Right cardiac atrium (tissue), 5 donors: ENCODE results near the gene NOP56. TPM values are rescaled to one million over a fixed set of nuclear protein-coding genes. Genes with fewer than 3 reads are reported as not detected.
A peak's percentile ranks its signal among the peaks of the same experiment; 100 is the strongest.

Source experiments
- ATAC-seq, 2 donors: fragments of 200-7000 bp; cut with Tn5 transposase; one replicate each; pipeline versions ENCODE4 v1.8.0 to v1.9.1; 2020; ENCODE audit warnings: moderate library complexity in 2 of 2, mild to moderate bottlenecking in 1 of 2
- DNase-seq, 3 donors: peaks; one replicate each; pipeline ENCODE4 v3.0.0-alpha.2; 2020
- H3K27ac ChIP-seq: one replicate; pipeline ENCODE4 v1.5.1; 2013; ENCODE audit warnings: mild to moderate bottlenecking, low read length, control low read depth, moderate library complexity
- H3K27me3 ChIP-seq: one replicate; pipeline ENCODE4 v1.6.1; 2013; ENCODE audit not compliant: control insufficient read depth, insufficient read depth
- H3K4me1 ChIP-seq: one replicate; pipeline ENCODE4 v1.6.1; 2013; ENCODE audit warnings: low read length; ENCODE audit not compliant: control insufficient read depth, insufficient read depth
- H3K4me3 ChIP-seq: one replicate; pipeline ENCODE4 v1.5.1; 2013; ENCODE audit warnings: low read length, control low read depth
- H3K9me3 ChIP-seq: one replicate; pipeline ENCODE4 v1.6.1; 2013; ENCODE audit warnings: low read length; ENCODE audit not compliant: control insufficient read depth
- WGBS: extraction: QIAGEN DNeasy Blood & Tissue Kit; methylation state at CpG from one replicate; pipeline ENCODE4 v1.1.7; 2013; 5-methylcytosine and 5-hydroxymethylcytosine counted together
- intact Hi-C, 4 donors: fragments of 100-400 bp; cut with DNase I; formaldehyde crosslinking; loops; one replicate each; pipeline versions ENCODE4 v1.11.0 to v1.14.0; 2022 to 2023
- polyA plus RNA-seq: library from polyadenylated mRNA; stranded (reverse); fragments of 200-250 nt; gene quantifications from one replicate; pipeline ENCODE4 v1.2.3, GENCODE V29; 2013
- total RNA-seq, 4 donors: library from RNA; stranded (reverse); fragmentation: NEBNext Ultra II Directional; extraction: Animal tissue kit (Norgen Biotek cat#: 25700); gene quantifications; one replicate each; pipeline ENCODE4 v1.2.1, GENCODE V29; 2021
- donor health status: healthy with polysubstance abuse.
- donor health status: DM: no; HTN: yes; CAD: no.
- donor health status: DM: no; HTN: no; CAD: no.
- donor health status: DM: no; HTN: yes; CAD: no; lungs with severe emphysema.
- donor health status: DM: yes; HTN: yes; CAD: no.

The NOP56 gene
- total and polyA plus RNA-seq, 5 donors, result 40.9 to 69.2 (median 60.2) TPM

DNA sequence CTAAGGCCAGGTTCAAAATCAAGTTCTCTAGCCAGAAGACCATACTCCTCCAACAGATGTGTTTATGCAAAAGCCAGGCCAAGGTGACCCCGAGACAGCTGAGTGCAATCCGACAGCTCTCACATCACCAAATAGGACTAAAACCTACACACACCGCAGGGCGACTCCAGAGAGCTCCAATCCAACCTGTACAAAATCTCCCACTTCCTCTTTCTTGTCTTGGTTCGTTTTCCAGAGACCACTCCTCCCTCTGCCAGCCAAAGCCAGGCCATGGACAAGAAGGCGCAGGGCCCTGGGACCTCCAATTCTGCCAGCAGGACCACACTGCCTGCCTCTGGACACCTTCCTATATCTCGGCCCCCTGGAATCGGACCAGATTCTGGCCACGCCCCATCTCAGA lies 11.5 kb upstream of the NOP56 start:
- 87% methylated on average over 9 of the region's 9 CpGs for WGBS
- no peak for ATAC-seq
- intact Hi-C loops, result loop anchor here in 3 of 4 donors (5.0 to 10.0 kb wide), 3 partner anchors 106 to 116 kb away; partner anchors contain the start of gene TMC2 (in 1 of the 3)

DNA sequence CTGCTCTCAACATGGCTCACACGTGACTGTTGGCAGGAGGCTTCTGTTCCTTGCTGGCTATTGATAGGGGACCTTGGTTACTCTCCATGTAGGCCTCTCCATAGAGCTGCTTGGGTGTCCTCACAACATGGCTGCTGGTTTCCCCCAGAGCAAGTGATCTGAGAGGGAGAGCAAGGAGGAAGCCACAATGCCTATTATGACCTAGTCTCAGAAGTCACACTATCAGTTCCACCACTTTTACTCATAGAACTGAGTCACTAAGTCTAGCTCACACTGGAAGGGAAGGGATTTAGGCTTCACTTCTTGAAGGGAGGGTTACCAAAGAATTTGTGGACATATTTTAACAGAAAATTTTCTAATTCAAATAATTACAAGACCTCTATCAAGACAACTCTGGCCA lies 8.7 kb upstream of the NOP56 start:
- Histone ChIP-seq H3K27me3 (no peaks in the 10 kb centered on the region), H3K4me3 (no peak overlapping the region), H3K9me3 (no peaks in the 10 kb centered on the region), H3K4me1 (no peaks in the 10 kb centered on the region), H3K27ac (no peak overlapping the region)
- ATAC-seq (no peak), DNase-seq (no peak)
- WGBS, result 91% methylated on average over 1 of the region's 1 CpG
- intact Hi-C loops, result loop anchor here in 3 of 4 donors (5.0 to 10.0 kb wide), 3 partner anchors 109 to 119 kb away; partner anchors contain the start of gene TMC2 (in 1 of the 3)

More for the DNA sequence above, 11.5 kb upstream of the NOP56 start:
- Histone ChIP-seq H3K4me1 (no peaks in the 10 kb centered on the region), H3K9me3 (no peaks in the 10 kb centered on the region), H3K4me3 (no peak overlapping the region), H3K27me3 (no peaks in the 10 kb centered on the region), H3K27ac (no peak overlapping the region)
- DNase-seq, result no peak

DNA sequence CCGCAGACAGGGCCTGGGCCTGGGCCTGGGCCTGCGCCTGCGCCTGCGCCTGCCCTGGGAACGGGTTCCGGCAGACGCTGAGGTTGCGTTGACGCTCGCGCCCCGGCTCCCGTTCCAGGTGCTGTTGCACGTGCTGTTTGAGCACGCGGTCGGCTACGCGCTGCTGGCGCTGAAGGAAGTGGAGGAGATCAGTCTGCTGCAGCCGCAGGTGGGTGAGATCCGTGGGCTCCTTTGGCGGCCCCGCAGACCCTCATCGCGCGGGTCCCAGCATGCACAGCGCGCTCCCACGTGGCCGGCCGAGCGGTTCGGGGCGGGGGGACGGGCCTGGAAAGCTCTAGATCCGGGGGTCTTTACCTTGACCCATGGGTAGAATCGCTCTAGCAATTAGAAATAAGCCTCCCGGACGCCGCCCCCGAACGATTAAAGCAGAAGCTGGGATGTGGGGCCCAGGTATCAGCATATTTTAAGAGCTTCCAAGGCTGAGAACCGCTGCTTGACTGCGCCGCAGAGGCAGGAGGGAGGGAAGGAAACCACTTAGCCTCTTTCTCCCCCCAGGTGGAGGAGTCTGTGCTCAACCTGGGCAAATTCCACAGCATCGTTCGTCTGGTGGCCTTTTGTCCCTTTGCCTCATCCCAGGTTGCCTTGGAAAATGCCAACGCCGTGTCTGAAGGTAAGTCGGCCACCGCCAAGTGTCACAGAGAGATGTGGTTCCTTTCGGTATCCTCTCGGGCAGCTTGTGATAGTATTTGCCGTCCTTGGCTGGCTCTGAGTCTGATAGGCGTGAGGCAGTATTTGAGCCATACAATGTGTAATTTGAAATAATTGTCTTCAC lies 508 bp downstream of the NOP56 start:
- under 1% methylated on average over 56 of the region's 56 CpGs for WGBS
- Histone ChIP-seq H3K27me3 (no peaks in the 10 kb centered on the region), H3K27ac (peak overlapping the region; percentile 13), H3K4me1 (peaks cover 3% of the 10 kb centered on the region), H3K9me3 (no peaks in the 10 kb centered on the region), H3K4me3 (peak overlapping the region; percentile 57)
- intact Hi-C loops, result no loop called here
- DNase-seq (peak; percentile 52 to 81 (median 79)), ATAC-seq (peak; percentile 75 to 77)

DNA sequence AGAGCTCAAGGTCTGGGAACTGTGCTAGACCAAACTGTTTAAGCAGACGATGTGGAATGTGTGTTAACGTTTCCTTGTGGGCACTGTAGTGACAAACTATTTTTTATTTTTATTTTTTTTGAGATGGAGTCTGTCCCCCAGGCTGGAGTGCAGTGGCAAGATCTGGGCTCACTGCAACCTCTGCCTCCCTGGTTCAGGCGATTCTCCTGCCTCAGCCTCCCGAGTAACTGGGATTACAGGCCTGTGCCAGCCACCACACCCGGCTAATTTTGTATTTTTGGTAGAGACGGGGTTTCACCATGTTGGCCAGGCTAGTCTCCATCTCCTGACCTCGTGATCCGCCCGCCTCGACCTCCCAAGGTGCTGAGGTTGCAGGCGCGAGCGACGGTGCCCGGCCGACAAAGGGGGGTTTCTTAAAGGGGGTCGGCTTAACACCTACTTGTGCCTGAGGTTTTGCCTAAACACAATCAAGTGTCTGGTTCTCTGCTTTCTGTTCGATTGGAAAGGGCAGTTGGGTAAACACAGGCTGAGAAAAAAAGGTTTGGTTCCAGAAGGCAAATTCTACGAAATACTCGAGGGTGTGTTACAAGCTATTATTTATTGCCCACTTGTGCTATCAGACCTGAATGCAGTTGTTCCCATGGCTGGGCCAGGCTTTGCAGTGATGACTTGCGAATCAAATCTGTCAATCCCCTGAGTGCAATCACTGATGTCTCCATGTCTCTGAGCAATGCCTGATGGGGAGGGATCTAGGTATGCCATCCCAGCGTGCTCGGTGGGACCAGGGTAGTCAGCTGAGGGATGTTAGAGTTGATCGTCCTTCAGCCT lies 1.3 kb downstream of the NOP56 start:
- Histone ChIP-seq H3K4me1 (peaks cover 3% of the 10 kb centered on the region), H3K9me3 (no peaks in the 10 kb centered on the region), H3K27ac (no peak overlapping the region), H3K4me3 (peak overlapping the region; percentile 57), H3K27me3 (no peaks in the 10 kb centered on the region)
- intact Hi-C loops, result no loop called here
- DNase-seq, result no peak
- 37% methylated on average over 24 of the region's 24 CpGs for WGBS
- no peak for ATAC-seq

DNA sequence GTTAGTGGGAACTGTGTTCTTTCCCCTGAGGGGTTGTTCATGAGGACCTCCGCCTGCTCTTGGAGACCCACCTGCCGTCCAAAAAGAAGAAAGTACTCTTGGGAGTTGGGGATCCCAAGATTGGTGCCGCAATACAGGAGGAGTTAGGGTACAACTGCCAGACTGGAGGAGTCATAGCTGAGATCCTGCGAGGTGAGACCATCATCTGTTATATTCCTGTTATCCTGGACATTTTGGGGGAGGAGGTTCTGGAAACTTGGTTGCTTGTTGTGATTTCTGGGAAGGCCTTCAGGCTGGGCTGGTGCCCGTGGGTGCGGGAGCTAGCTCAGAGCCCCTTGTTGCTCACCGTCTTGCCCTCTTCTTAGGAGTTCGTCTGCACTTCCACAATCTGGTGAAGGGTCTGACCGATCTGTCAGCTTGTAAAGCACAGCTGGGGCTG lies 2.0 kb downstream of the NOP56 start:
- Histone ChIP-seq H3K27ac (no peak overlapping the region), H3K4me3 (no peak overlapping the region)
- WGBS, result 82% methylated on average over 9 of the region's 9 CpGs

DNA sequence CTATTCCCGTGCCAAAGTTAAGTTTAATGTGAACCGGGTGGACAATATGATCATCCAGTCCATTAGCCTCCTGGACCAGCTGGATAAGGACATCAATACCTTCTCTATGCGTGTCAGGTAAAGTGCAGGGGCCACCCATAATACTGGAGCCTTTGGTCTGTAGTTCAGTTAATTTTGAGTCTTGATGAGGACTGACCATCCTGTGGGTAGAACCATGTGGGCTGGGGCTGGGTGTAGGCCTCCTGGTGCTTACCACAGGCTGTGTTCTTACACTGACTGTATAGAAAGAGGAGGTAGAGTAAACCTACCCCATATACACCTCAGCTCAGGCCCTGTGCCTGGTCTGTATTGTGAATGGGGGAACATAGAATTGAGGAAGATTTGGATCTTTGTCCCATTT lies 2.4 kb downstream of the NOP56 start:
- Histone ChIP-seq H3K27ac (no peak overlapping the region), H3K27me3 (no peaks in the 10 kb centered on the region), H3K4me1 (peaks cover 3% of the 10 kb centered on the region), H3K4me3 (no peak overlapping the region), H3K9me3 (no peaks in the 10 kb centered on the region)
- intact Hi-C loops, result no loop called here
- ATAC-seq (no peak), DNase-seq (no peak)
- WGBS, result 86% methylated on average over 3 of the region's 3 CpGs

More for the DNA sequence above, 2.0 kb downstream of the NOP56 start:
- intact Hi-C loops, result no loop called here
- H3K27me3 ChIP-seq, result no peaks in the 10 kb centered on the region
- ATAC-seq, result no peak
- H3K4me1 ChIP-seq, result peaks cover 3% of the 10 kb centered on the region
- H3K9me3 ChIP-seq, result no peaks in the 10 kb centered on the region
- DNase-seq, result no peak

DNA sequence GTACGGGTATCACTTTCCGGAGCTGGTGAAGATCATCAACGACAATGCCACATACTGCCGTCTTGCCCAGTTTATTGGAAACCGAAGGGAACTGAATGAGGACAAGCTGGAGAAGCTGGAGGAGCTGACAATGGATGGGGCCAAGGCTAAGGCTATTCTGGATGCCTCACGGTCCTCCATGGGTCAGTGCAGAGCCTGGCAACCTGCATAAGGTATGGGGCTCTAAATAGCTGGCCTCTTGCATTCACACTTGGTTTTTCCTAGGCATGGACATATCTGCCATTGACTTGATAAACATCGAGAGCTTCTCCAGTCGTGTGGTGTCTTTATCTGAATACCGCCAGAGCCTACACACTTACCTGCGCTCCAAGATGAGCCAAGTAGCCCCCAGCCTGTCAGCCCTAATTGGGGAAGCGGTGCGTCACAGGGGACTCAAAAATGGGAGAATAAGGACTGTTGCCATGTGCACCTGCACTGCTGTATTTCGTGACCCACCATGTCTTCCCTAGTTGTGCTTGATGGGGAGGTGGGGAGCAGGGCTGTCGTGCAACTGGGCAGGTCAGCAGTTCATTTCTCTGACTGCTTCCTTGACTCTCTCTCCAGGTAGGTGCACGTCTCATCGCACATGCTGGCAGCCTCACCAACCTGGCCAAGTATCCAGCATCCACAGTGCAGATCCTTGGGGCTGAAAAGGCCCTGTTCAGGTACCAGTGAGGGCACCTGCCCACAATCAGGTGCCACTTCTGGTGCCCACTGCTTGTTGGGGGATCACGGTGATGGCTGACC lies 3.1 kb downstream of the NOP56 start:
- Histone ChIP-seq H3K27me3 (no peaks in the 10 kb centered on the region), H3K4me3 (no peak overlapping the region), H3K9me3 (no peaks in the 10 kb centered on the region), H3K4me1 (peaks cover 3% of the 10 kb centered on the region), H3K27ac (no peak overlapping the region)
- ATAC-seq (no peak), DNase-seq (no peak)
- intact Hi-C loops, result no loop called here
- 91% methylated on average over 17 of the region's 17 CpGs for WGBS

DNA sequence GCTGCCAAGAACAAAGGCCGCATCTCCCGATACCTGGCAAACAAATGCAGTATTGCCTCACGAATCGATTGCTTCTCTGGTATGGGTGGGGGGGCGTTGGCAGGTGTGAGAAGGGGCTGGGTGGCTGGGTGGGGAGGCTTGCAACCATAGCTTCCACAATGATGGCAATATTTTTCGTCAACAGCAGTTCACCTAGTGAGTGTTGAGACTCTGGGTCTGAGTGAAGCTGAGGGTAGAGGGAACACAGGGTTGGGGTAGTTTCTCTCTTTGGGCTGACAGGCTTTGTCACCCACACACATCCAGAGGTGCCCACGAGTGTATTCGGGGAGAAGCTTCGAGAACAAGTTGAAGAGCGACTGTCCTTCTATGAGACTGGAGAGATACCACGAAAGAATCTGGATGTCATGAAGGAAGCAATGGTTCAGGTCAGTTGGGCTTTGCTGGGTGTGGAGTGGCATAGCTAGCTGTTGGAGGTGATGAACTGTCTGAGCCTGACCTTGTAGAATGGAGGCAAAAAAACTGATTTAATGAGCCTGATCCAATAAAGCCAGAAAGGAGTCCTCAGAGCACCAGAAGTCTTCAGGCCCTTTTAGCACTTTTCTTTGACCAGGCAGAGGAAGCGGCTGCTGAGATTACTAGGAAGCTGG lies 4.2 kb downstream of the NOP56 start:
- intact Hi-C loops, result no loop called here
- WGBS, result 89% methylated on average over 12 of the region's 12 CpGs
- Histone ChIP-seq H3K27ac (no peak overlapping the region), H3K4me1 (peaks cover 3% of the 10 kb centered on the region), H3K27me3 (no peaks in the 10 kb centered on the region), H3K9me3 (no peaks in the 10 kb centered on the region), H3K4me3 (no peak overlapping the region)
- ATAC-seq (no peak), DNase-seq (no peak)

DNA sequence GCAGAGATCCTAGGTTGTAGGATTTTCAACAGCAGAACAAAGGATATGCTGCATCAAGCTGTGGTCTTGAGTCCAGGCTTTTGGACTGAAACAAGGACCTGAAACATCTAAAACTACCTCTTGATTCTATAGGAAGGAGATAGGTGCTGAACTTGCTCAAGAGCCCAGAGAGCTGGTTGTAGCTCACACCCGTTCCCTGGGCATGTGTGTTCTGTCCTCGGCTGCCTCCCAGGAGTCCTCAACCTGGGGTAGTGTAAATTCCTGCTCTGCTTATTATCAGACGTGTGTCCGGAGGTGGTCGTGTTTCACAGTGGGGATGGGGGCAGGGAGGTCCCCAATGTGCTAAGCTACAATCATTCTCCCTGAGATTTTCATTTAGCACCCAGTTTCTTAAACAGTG lies 4.8 kb downstream of the NOP56 start:
- WGBS, result 62% methylated on average over 5 of the region's 5 CpGs
- Histone ChIP-seq H3K27ac (no peak overlapping the region), H3K4me1 (peaks cover 3% of the 10 kb centered on the region), H3K4me3 (no peak overlapping the region), H3K9me3 (no peaks in the 10 kb centered on the region), H3K27me3 (no peaks in the 10 kb centered on the region)
- ATAC-seq, result no peak
- DNase-seq, result no peak
- intact Hi-C loops, result no loop called here

DNA sequence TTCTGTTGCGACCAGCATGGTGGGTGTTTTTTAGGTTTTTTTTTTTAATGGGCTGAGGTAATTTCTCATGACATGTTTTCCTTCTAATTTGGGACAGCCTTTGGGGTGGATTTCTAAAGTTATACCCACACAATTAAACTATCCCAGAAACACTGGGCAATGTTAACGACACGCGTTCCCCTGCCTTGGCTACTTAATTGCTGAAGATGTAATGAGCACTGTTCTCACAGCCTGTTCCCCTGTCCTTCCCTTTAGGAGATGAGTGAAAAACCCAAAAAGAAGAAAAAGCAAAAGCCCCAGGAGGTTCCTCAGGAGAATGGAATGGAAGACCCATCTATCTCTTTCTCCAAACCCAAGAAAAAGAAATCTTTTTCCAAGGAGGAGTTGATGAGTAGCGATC lies 5.2 kb downstream of the NOP56 start:
- ATAC-seq, result no peak
- WGBS, result 74% methylated on average over 5 of the region's 5 CpGs
- Histone ChIP-seq H3K9me3 (no peaks in the 10 kb centered on the region), H3K4me3 (no peak overlapping the region), H3K27ac (no peak overlapping the region), H3K4me1 (peaks cover 3% of the 10 kb centered on the region), H3K27me3 (no peaks in the 10 kb centered on the region)
- intact Hi-C loops, result no loop called here
- no peak for DNase-seq
